Measurements from ENCODE around the gene CPED1.

The CPED1 gene

GRCh38 chr7:121153995-121154394 lies 165.5 kb downstream of the CPED1 start (continued):
- TF ChIP-seq TSHZ2 (CRISPR knock-in tag; IDR thresholded peaks at IDR 0.05), result no peak

- ATAC-seq, result no peak
- TF ChIP-seq TCF4 (CRISPR knock-in tag; IDR thresholded peaks at IDR 0.05; ENCODE audit: borderline replicate concordance) (no peak), TOX (CRISPR knock-in tag; IDR thresholded peaks at IDR 0.05; ENCODE audit: borderline replicate concordance) (no peak), ESRRG (CRISPR knock-in tag; IDR thresholded peaks at IDR 0.05) (no peak), CSDC2 (CRISPR knock-in tag; IDR thresholded peaks at IDR 0.05) (no peak), TSHZ2 (CRISPR knock-in tag; IDR thresholded peaks at IDR 0.05) (no peak), BACH2 (CRISPR knock-in tag; IDR thresholded peaks at IDR 0.05; ENCODE audit: borderline replicate concordance) (no peak), SNAI2 (CRISPR knock-in tag; IDR thresholded peaks at IDR 0.05) (no peak), PPARA (CRISPR knock-in tag; IDR thresholded peaks at IDR 0.05; ENCODE audit: borderline replicate concordance) (no peak), ARNTL (CRISPR knock-in tag; IDR thresholded peaks at IDR 0.05; ENCODE audit: borderline replicate concordance, low read depth) (no peak), GLIS3 (CRISPR knock-in tag; IDR thresholded peaks at IDR 0.05) (no peak), ZNF70 (CRISPR knock-in tag; IDR thresholded peaks at IDR 0.05) (no peak), CSRNP3 (CRISPR knock-in tag; IDR thresholded peaks at IDR 0.05) (no peak), ZFP3 (CRISPR knock-in tag; IDR thresholded peaks at IDR 0.05) (no peak), ZC3H10 (CRISPR knock-in tag; IDR thresholded peaks at IDR 0.05) (no peak), RARB (CRISPR knock-in tag; IDR thresholded peaks at IDR 0.05) (no peak), ZNF8 (CRISPR knock-in tag; IDR thresholded peaks at IDR 0.05) (no peak)
- TF ChIP-seq, protein P1, sequence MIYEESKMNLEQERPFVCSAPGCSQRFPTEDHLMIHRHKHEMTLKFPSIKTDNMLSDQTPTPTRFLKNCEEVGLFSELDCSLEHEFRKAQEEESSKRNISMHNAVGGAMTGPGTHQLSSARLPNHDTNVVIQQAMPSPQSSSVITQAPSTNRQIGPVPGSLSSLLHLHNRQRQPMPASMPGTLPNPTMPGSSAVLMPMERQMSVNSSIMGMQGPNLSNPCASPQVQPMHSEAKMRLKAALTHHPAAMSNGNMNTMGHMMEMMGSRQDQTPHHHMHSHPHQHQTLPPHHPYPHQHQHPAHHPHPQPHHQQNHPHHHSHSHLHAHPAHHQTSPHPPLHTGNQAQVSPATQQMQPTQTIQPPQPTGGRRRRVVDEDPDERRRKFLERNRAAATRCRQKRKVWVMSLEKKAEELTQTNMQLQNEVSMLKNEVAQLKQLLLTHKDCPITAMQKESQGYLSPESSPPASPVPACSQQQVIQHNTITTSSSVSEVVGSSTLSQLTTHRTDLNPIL (CRISPR knock-in tag; IDR thresholded peaks at IDR 0.05; ENCODE audit: low read depth), result no peak
These were observed 168.3 kb downstream of the CPED1 start for GRCh38 chr7:121156825-121157224.

DNA sequence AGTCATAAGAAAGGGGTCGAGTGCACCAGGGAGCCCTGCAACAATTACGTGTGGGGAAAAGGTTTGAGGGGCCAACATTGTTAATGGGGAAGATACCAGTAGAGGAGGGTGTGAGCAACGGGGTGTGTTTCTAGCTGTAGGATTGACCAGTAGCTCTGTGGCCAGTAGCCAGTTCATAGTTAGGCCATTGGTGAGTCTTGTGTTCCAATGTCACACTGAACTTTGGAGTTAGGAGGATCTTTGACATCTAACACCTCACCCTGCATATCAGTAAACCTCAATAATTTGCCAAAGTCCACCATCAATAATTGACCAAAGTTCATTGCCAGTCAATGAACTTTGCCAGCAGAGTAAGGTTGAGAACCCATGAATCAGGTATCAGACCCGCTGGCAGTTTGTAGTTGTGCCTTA lies 168.8 kb downstream of the CPED1 start:
- TF ChIP-seq ZNF8 (CRISPR knock-in tag; IDR thresholded peaks at IDR 0.05), result no peak
- TF ChIP-seq PPARA (CRISPR knock-in tag; IDR thresholded peaks at IDR 0.05; ENCODE audit: borderline replicate concordance), result no peak
- no peak for TF ChIP-seq POU6F1 (CRISPR knock-in tag; IDR thresholded peaks at IDR 0.05; ENCODE audit: borderline replicate concordance, low read depth)
- no peak for TF ChIP-seq ZC3H10 (CRISPR knock-in tag; IDR thresholded peaks at IDR 0.05)
- no peak for TF ChIP-seq RARB (CRISPR knock-in tag; IDR thresholded peaks at IDR 0.05)
- TF ChIP-seq PATZ1 (CRISPR knock-in tag; IDR thresholded peaks at IDR 0.05; ENCODE audit: borderline replicate concordance), result no peak
- no peak for TF ChIP-seq CSDC2 (CRISPR knock-in tag; IDR thresholded peaks at IDR 0.05)
- TF ChIP-seq ZNF565 (CRISPR knock-in tag; conservative IDR thresholded peaks at IDR 0.05; ENCODE audit: low read depth), result no peak
- no peak for TF ChIP-seq GLIS3 (CRISPR knock-in tag; IDR thresholded peaks at IDR 0.05)
- no peak for TF ChIP-seq SNAI2 (CRISPR knock-in tag; IDR thresholded peaks at IDR 0.05)
- no peak for ATAC-seq

Data from SK-N-SH treated with all-trans-retinoic acid at 6 μM for 48 hours (cell line).